ENCODE data around the gene PDE4A. TPM values are rescaled to one million over a fixed set of nuclear protein-coding genes. Genes with fewer than 3 reads are reported as not detected.

Gene PDE4A
- total and polyA plus RNA-seq, 11 donors: 5.2 to 33.3 (median 13.7) TPM

GRCh38 chr19:10431254-10431942 lies 11.1 kb downstream of the PDE4A start:
- no peak for TF ChIP-seq POLR2A (IDR thresholded peaks at IDR 0.05)
- TF ChIP-seq, protein P1, sequence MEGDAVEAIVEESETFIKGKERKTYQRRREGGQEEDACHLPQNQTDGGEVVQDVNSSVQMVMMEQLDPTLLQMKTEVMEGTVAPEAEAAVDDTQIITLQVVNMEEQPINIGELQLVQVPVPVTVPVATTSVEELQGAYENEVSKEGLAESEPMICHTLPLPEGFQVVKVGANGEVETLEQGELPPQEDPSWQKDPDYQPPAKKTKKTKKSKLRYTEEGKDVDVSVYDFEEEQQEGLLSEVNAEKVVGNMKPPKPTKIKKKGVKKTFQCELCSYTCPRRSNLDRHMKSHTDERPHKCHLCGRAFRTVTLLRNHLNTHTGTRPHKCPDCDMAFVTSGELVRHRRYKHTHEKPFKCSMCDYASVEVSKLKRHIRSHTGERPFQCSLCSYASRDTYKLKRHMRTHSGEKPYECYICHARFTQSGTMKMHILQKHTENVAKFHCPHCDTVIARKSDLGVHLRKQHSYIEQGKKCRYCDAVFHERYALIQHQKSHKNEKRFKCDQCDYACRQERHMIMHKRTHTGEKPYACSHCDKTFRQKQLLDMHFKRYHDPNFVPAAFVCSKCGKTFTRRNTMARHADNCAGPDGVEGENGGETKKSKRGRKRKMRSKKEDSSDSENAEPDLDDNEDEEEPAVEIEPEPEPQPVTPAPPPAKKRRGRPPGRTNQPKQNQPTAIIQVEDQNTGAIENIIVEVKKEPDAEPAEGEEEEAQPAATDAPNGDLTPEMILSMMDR (IDR thresholded peaks at IDR 0.05): peak in 2 of 12 donors; percentile 5 to 9
- no peaks in the 10 kb centered on the region for H3K36me3 ChIP-seq
- H3K9me3 ChIP-seq: no peaks in the 10 kb centered on the region
- ATAC-seq (peak in 2 of 4 donors; percentile 1 to 2), DNase-seq (peak in 2 of 5 donors; percentile 27 to 50)
- 14 to 19% (median 15%) methylated on average over 19 to 25 of the region's 25 CpGs for WGBS, 4 donors
- peak overlapping the region; percentile 52 to 94 (median 70) for H3K4me3 ChIP-seq
- intact Hi-C loops (cut with DNase I): no loop called here
- H3K27me3 ChIP-seq: peaks cover 0 to 9% (median 0%) of the 10 kb centered on the region in 9 donors
- H3K27ac ChIP-seq: peak overlapping the region in 10 of 12 donors; percentile 40 to 78 (median 63)
- peaks cover 0 to 53% (median 20%) of the 10 kb centered on the region in 12 donors for H3K4me1 ChIP-seq

GRCh38 chr19:10431943-10432735 lies 11.8 kb downstream of the PDE4A start:
- TF ChIP-seq POLR2A (IDR thresholded peaks at IDR 0.05): peak in 1 of 2 donors; percentile 18
- TF ChIP-seq, protein P1 (IDR thresholded peaks at IDR 0.05): peak in 1 of 12 donors; percentile 12
- Histone ChIP-seq H3K9me3 (no peaks in the 10 kb centered on the region), H3K27ac (peak overlapping the region in 11 of 12 donors; percentile 43 to 84 (median 66)), H3K4me1 (peaks cover 0 to 48% (median 20%) of the 10 kb centered on the region in 12 donors), H3K27me3 (peaks cover 0 to 9% (median 0%) of the 10 kb centered on the region in 9 donors), H3K36me3 (no peaks in the 10 kb centered on the region), H3K4me3 (peak overlapping the region; percentile 52 to 94 (median 70))
- DNase-seq (peak; percentile 68 to 89 (median 78)), ATAC-seq (peak; percentile 17 to 72 (median 70))
- intact Hi-C loops (cut with DNase I): no loop called here
- 2 to 3% (median 3%) methylated on average over 30 to 64 of the region's 64 CpGs for WGBS, 4 donors

GRCh38 chr19:10432736-10433130 lies 12.4 kb downstream of the PDE4A start:
- no peak for TF ChIP-seq POLR2A (IDR thresholded peaks at IDR 0.05)
- TF ChIP-seq, protein P1 (IDR thresholded peaks at IDR 0.05): no peak
- Histone ChIP-seq H3K4me1 (peaks cover 0 to 42% (median 20%) of the 10 kb centered on the region in 12 donors), H3K4me3 (peak overlapping the region in 11 of 12 donors; percentile 22 to 94 (median 68)), H3K27me3 (peaks cover 0 to 9% (median 0%) of the 10 kb centered on the region in 9 donors), H3K27ac (peak overlapping the region in 11 of 12 donors; percentile 10 to 84 (median 66)), H3K9me3 (no peaks in the 10 kb centered on the region), H3K36me3 (no peaks in the 10 kb centered on the region)
- DNase-seq (peak in 1 of 5 donors; percentile 55), ATAC-seq (peak in 3 of 4 donors; percentile 3 to 43 (median 18))
- WGBS, 4 donors: 63 to 93% (median 80%) methylated on average over 2 of the region's 2 CpGs
- intact Hi-C loops (cut with DNase I): no loop called here

All from heart left ventricle (tissue), 16 donors.